ENCODE measurements around the gene CPN1.
"Not testable (repeated sequence)": the region's sequence is repeated elsewhere in the genome, so short reads cannot be mapped to it uniquely, and the experiment has no call there.

Gene CPN1

GRCh38 chr10:100013621-100014020 is 68.0 kb downstream of the CPN1 start:
- TF ChIP-seq CTCF (IDR thresholded peaks at IDR 0.05; ENCODE audit: low read depth, low read length): no peak
- H3K27me3 ChIP-seq: no peaks in the 10 kb centered on the region
- H3K36me3 ChIP-seq: no peaks in the 10 kb centered on the region
- H3K9me3 ChIP-seq: no peaks in the 10 kb centered on the region
- H3K4me3 ChIP-seq (ENCODE audit: low read depth, low read length): no peak overlapping the region
- DNase-seq: no peak
- H3K4me1 ChIP-seq: no peaks in the 10 kb centered on the region

GRCh38 chr10:100011906-100012305 is 69.8 kb downstream of the CPN1 start:
- DNase-seq; H3K36me3 ChIP-seq; H3K27me3 ChIP-seq; H3K9me3 ChIP-seq; H3K4me1 ChIP-seq; H3K4me3 ChIP-seq (ENCODE audit: low read depth, low read length): not testable (repeated sequence)

- H3K9me3 ChIP-seq: no peaks in the 10 kb centered on the region
- peaks cover 8% of the 10 kb centered on the region for H3K4me1 ChIP-seq
- peak; percentile 27; the same call in 1 of the 2 replicates for TF ChIP-seq CTCF (IDR thresholded peaks at IDR 0.05; ENCODE audit: low read depth, low read length)
- DNase-seq: peak; percentile 90
- no peaks in the 10 kb centered on the region for H3K27me3 ChIP-seq
- H3K36me3 ChIP-seq: no peaks in the 10 kb centered on the region
- H3K4me3 ChIP-seq (ENCODE audit: low read depth, low read length): peak within 1 kb of the TSS; percentile 81
These were observed 71.6 kb downstream of the CPN1 start, which contains the start of gene DNMBP for GRCh38 chr10:100009793-100010676. DNMBP (minus strand) TSS chr10:100009947; CDS start chr10:99972124, 37,823 bp downstream.

GRCh38 chr10:100009283-100009792 is 72.3 kb downstream of the CPN1 start:
- peak; percentile 42 for TF ChIP-seq CTCF (IDR thresholded peaks at IDR 0.05; ENCODE audit: low read depth, low read length)
- H3K27me3 ChIP-seq: no peaks in the 10 kb centered on the region
- peak; percentile 70 for DNase-seq

GRCh38 chr10:100008708-100009282 is 72.9 kb downstream of the CPN1 start:
- peak overlapping the region; percentile 81 for H3K4me3 ChIP-seq (ENCODE audit: low read depth, low read length)
- H3K4me1 ChIP-seq: peaks cover 8% of the 10 kb centered on the region
- no peak for TF ChIP-seq CTCF (IDR thresholded peaks at IDR 0.05; ENCODE audit: low read depth, low read length)
- no peaks in the 10 kb centered on the region for H3K9me3 ChIP-seq
- DNase-seq: no peak
- no peaks in the 10 kb centered on the region for H3K36me3 ChIP-seq
- H3K27me3 ChIP-seq: no peaks in the 10 kb centered on the region

More at GRCh38 chr10:100009283-100009792, 72.3 kb downstream of the CPN1 start:
- Histone ChIP-seq H3K36me3 (no peaks in the 10 kb centered on the region), H3K4me3 (ENCODE audit: low read depth, low read length) (peak overlapping the region; percentile 81), H3K9me3 (no peaks in the 10 kb centered on the region), H3K4me1 (peaks cover 8% of the 10 kb centered on the region)

- Histone ChIP-seq H3K9me3 (no peaks in the 10 kb centered on the region), H3K4me1 (peaks cover 8% of the 10 kb centered on the region), H3K27me3 (no peaks in the 10 kb centered on the region), H3K36me3 (no peaks in the 10 kb centered on the region), H3K4me3 (ENCODE audit: low read depth, low read length) (peak overlapping the region; percentile 81; the same call in 1 of the 2 replicates)
- no peak for DNase-seq
- TF ChIP-seq CTCF (IDR thresholded peaks at IDR 0.05; ENCODE audit: low read depth, low read length): no peak
These were observed 73.5 kb downstream of the CPN1 start for GRCh38 chr10:100008142-100008522.
